ENCODE measurements around the gene HBP1. TPM values are rescaled to one million over a fixed set of nuclear protein-coding genes. Genes with fewer than 3 reads are reported as not detected.

Gene HBP1
- total and polyA plus RNA-seq, 2 of the 13 experiments (the other 11 are each of a cell fraction or from before 2014, with no cell fraction given), result 22.9 to 44.1 TPM

GRCh38 chr7:107190090-107190489 is 21.3 kb downstream of the HBP1 start:
- WGBS (ENCODE audit: low lambda C conversion rate), result 99% methylated on average over 2 of the region's 2 CpGs

More at GRCh38 chr7:107190090-107190489, 21.3 kb downstream of the HBP1 start:
- Histone ChIP-seq H3K4me2 (ENCODE audit: low read depth, low read length) (no peak overlapping the region), H4K20me1 (ENCODE audit: insufficient read depth, low read length) (no peaks in the 10 kb centered on the region; the same call in none of the 2 replicates), H3K4me1 (ENCODE audit: insufficient read depth, low read length) (no peaks in the 10 kb centered on the region), H2AFZ (ENCODE audit: low read length) (no peak overlapping the region), H3K27ac (ENCODE audit: extremely low read length, insufficient read depth, low read length) (no peak overlapping the region), H3K9me3 (ENCODE audit: low read length) (no peaks in the 10 kb centered on the region), H3K9ac (ENCODE audit: insufficient read depth, low read depth, low read length) (no peak overlapping the region), H3K36me3 (replicated peaks in 1 of 2; ENCODE audit: control insufficient read depth in 1 of 2, insufficient read depth in 2 of 2, low read length in 2 of 2) (peaks cover 12 to 70% of the 10 kb centered on the region in 2 experiments), H3K79me2 (ENCODE audit: insufficient read depth, low read length) (no peaks in the 10 kb centered on the region), H3K4me3 (replicated peaks in 1 of 3; ENCODE audit: insufficient read depth in 1 of 3, low read depth in 2 of 3, low read length in 3 of 3) (no peak overlapping the region), H3K27me3 (ENCODE audit: control insufficient read depth in 1 of 2, insufficient read depth in 2 of 2, low read length in 2 of 2) (no peaks in the 10 kb centered on the region)
- no peak for FAIRE-seq
- BruUV-seq (replicated peaks), result no TSS peak
- in situ Hi-C loops (cut with HindIII; ENCODE audit: extremely low pct_ligation_motif_present, low pct_unique_long_range_greater_than_20kb) (no loop called here), intact Hi-C loops (cut with micrococcal nuclease; ENCODE audit: unreplicated experiment) (no loop called here)
- CTCF ChIA-PET (ENCODE audit: low intra/inter-chr PET ratio, low total read pairs), result no interaction called here
- POLR2A ChIA-PET, result interaction anchor here (1.4 kb wide), 1 partner anchor 21 kb away, joined by 5 read pairs; the partner anchor contains the start of gene HBP1
- TF ChIP-seq RFXAP (CRISPR knock-in tag; IDR thresholded peaks at IDR 0.05; ENCODE audit: borderline replicate concordance) (no peak), ZNF740 (CRISPR knock-in tag; IDR thresholded peaks at IDR 0.05) (no peak), ZNF3 (CRISPR knock-in tag; IDR thresholded peaks at IDR 0.05) (no peak), KAT8 (CRISPR knock-in tag; IDR thresholded peaks at IDR 0.05) (no peak), ZNF232 (CRISPR knock-in tag; IDR thresholded peaks at IDR 0.05; ENCODE audit: borderline replicate concordance) (no peak), ZNF589 (CRISPR knock-in tag; conservative IDR thresholded peaks at IDR 0.05) (no peak), MAFF (IDR thresholded peaks at IDR 0.05; ENCODE audit: low read depth, low read length) (peak; percentile 85), STAT5B (CRISPR knock-in tag; IDR thresholded peaks at IDR 0.05) (no peak), AGO1 (IDR thresholded peaks at IDR 0.05; ENCODE audit: low read depth, low read length, poor library complexity, severe bottlenecking) (no peak), FOXP1 (IDR thresholded peaks at IDR 0.05) (no peak), FOXP1 (CRISPR knock-in tag; IDR thresholded peaks at IDR 0.05) (no peak), ZSCAN12 (CRISPR knock-in tag; IDR thresholded peaks at IDR 0.05) (no peak), MAFK (conservative IDR thresholded peaks at IDR 0.05 in 1 of 2, IDR thresholded peaks at IDR 0.05 in 1 of 2; ENCODE audit: low read length in 2 of 2) (peak; percentile 79 to 87), ZSCAN5A (CRISPR knock-in tag; IDR thresholded peaks at IDR 0.05; ENCODE audit: borderline replicate concordance) (no peak), HOXA7 (CRISPR knock-in tag; IDR thresholded peaks at IDR 0.05) (no peak)
- ATAC-seq, result no peak
- no peak for DNase-seq (ENCODE audit: low spot score)

All from HepG2 (cell line).